Measurements from ENCODE around the gene HGF. TPM values are rescaled to one million over a fixed set of nuclear protein-coding genes. Genes with fewer than 3 reads are reported as not detected.

The HGF gene
- total and polyA plus RNA-seq, 10 of the 15 experiments (the other 5 are each of a cell fraction or from before 2014, with no cell fraction given): 0.10 to 1.7 (median 0.99) TPM

DNA sequence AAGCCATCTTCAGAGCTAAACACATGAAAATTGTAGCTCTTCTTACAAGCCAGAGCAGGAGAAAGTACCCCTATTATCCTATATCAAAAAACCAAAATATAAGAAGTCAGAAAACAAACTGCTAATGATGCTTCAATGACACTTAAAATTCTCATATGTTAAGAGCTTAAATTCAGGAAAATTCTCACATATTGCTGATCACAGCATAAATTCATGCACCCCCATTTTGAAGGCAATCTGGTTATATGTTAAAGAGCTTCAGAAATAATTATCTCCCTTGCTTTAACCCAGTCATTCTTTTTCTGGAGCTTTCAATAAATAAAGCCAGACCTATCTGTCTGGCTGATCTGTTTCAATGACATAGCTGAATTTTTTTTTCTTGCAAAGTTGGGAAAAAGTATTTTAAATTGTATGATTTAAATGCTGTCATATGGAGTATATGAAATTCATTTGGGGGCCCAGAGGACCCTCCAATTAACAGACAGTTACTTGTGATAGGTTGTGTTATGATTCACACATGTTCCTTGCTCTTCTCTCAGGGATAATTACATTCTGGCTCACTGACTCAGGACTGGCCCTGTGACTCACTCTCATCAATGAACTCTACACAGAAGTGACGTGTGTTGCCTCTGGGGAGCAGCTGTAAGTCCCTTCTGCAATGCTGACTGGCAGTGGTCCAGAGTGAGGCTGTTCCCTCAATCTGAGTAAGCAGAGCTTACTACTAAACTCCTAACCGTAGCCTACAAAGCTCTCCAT, 85.2 kb downstream of the HGF start (continued):
- TF ChIP-seq, protein P1, sequence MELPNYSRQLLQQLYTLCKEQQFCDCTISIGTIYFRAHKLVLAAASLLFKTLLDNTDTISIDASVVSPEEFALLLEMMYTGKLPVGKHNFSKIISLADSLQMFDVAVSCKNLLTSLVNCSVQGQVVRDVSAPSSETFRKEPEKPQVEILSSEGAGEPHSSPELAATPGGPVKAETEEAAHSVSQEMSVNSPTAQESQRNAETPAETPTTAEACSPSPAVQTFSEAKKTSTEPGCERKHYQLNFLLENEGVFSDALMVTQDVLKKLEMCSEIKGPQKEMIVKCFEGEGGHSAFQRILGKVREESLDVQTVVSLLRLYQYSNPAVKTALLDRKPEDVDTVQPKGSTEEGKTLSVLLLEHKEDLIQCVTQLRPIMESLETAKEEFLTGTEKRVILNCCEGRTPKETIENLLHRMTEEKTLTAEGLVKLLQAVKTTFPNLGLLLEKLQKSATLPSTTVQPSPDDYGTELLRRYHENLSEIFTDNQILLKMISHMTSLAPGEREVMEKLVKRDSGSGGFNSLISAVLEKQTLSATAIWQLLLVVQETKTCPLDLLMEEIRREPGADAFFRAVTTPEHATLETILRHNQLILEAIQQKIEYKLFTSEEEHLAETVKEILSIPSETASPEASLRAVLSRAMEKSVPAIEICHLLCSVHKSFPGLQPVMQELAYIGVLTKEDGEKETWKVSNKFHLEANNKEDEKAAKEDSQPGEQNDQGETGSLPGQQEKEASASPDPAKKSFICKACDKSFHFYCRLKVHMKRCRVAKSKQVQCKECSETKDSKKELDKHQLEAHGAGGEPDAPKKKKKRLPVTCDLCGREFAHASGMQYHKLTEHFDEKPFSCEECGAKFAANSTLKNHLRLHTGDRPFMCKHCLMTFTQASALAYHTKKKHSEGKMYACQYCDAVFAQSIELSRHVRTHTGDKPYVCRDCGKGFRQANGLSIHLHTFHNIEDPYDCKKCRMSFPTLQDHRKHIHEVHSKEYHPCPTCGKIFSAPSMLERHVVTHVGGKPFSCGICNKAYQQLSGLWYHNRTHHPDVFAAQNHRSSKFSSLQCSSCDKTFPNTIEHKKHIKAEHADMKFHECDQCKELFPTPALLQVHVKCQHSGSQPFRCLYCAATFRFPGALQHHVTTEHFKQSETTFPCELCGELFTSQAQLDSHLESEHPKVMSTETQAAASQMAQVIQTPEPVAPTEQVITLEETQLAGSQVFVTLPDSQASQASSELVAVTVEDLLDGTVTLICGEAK (IDR thresholded peaks at IDR 0.05; ENCODE audit: borderline replicate concordance): no peak
- TF ChIP-seq CEBPB (IDR thresholded peaks at IDR 0.05; ENCODE audit: borderline replicate concordance in 1 of 2, low read depth in 2 of 2, low read length in 2 of 2) (no peak), IKZF2 (IDR thresholded peaks at IDR 0.05) (peak; percentile 66 to 70; a peak in 2 of 4 replicates), SREBF2 (IDR thresholded peaks at IDR 0.05; ENCODE audit: low read length) (no peak), TCF12 (IDR thresholded peaks at IDR 0.05; ENCODE audit: low read depth, low read length) (peak; percentile 67)
- TF ChIP-seq, protein P2, sequence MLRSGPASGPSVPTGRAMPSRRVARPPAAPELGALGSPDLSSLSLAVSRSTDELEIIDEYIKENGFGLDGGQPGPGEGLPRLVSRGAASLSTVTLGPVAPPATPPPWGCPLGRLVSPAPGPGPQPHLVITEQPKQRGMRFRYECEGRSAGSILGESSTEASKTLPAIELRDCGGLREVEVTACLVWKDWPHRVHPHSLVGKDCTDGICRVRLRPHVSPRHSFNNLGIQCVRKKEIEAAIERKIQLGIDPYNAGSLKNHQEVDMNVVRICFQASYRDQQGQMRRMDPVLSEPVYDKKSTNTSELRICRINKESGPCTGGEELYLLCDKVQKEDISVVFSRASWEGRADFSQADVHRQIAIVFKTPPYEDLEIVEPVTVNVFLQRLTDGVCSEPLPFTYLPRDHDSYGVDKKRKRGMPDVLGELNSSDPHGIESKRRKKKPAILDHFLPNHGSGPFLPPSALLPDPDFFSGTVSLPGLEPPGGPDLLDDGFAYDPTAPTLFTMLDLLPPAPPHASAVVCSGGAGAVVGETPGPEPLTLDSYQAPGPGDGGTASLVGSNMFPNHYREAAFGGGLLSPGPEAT (IDR thresholded peaks at IDR 0.05; ENCODE audit: low read depth): peak; percentile 52; the same call in 1 of the 2 replicates
- TF ChIP-seq, protein P3, sequence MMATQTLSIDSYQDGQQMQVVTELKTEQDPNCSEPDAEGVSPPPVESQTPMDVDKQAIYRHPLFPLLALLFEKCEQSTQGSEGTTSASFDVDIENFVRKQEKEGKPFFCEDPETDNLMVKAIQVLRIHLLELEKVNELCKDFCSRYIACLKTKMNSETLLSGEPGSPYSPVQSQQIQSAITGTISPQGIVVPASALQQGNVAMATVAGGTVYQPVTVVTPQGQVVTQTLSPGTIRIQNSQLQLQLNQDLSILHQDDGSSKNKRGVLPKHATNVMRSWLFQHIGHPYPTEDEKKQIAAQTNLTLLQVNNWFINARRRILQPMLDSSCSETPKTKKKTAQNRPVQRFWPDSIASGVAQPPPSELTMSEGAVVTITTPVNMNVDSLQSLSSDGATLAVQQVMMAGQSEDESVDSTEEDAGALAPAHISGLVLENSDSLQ (IDR thresholded peaks at IDR 0.05): peak; percentile 78

All from GM12878 (cell line).